Ectodermal cell (in vitro differentiated cells): Measurements from ENCODE around the gene TRAF4.
A peak's percentile ranks its signal among the peaks of the same experiment; 100 is the strongest.
"Not testable (repeated sequence)": the region's sequence is repeated elsewhere in the genome, so short reads cannot be mapped to it uniquely, and the experiment has no call there.

ENCODE experiments used
- H3K27ac ChIP-seq: 2 replicates; pipeline ENCODE4 v1.7.0; 2013; ENCODE audit warnings: mild to moderate bottlenecking, low read depth, low read length; ENCODE audit not compliant: insufficient read depth, poor library complexity, severe bottlenecking
- H3K27me3 ChIP-seq: 2 replicates; pipeline ENCODE4 v1.7.0; 2013; ENCODE audit warnings: mild to moderate bottlenecking, low read length; ENCODE audit not compliant: insufficient read depth, control insufficient read depth, poor library complexity, severe bottlenecking
- H3K36me3 ChIP-seq: one replicate; pipeline ENCODE4 v1.7.0; 2013; ENCODE audit warnings: low read length; ENCODE audit not compliant: control insufficient read depth, insufficient read depth
- H3K4me1 ChIP-seq: one replicate; pipeline ENCODE4 v1.7.0; 2013; ENCODE audit warnings: low read length; ENCODE audit not compliant: control insufficient read depth, insufficient read depth
- H3K4me3 ChIP-seq: 2 replicates; pipeline ENCODE4 v1.7.0; 2013; ENCODE audit warnings: low read depth, low read length, control low read depth; ENCODE audit not compliant: insufficient read depth
- H3K9me3 ChIP-seq: 2 replicates; pipeline ENCODE4 v1.7.0; 2013; ENCODE audit warnings: mild to moderate bottlenecking, low read length, moderate library complexity; ENCODE audit not compliant: control insufficient read depth
- WGBS, 2 experiments: methylation state at CpG; one replicate each; pipeline ENCODE4 v1.1.7; 2013; ENCODE audit warnings: missing lambda C conversion rate in 2 of 2; 5-methylcytosine and 5-hydroxymethylcytosine counted together

TRAF4 gene

DNA sequence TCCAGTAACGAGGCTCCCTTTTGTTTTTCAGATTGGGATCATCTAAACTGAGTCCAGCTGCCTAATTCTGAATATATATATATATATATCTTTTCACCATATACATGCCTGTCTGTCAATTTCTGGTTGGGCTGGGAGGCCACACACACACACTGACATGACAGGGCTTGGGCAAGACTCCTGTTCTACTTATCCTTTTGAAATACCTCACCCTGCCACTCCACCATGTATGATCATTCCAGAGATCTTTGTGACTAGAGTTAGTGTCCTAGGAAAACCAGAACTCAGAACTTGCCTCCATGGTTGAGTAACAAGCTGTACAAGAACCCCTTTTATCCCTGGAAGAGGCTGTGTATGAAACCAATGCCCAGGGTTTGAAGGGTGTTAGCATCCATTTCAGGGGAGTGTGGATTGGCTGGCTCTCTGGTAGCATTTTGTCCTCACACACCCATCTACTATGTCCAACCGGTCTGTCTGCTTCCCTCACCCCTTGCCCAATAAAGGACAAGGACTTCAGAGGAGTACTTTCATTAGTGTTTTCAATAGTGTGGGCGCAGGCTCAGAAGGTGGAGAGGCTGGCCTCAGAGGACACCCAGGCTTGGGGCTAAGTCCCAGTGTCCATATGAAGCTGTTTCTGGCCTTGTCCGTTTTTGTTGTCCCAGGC lies 19.8 kb upstream of the TRAF4 start:
- Histone ChIP-seq H3K36me3 (peaks cover 26% of the 10 kb centered on the region), H3K4me1 (peaks cover 38% of the 10 kb centered on the region)
- not testable (repeated sequence) for H3K4me3 ChIP-seq, H3K9me3 ChIP-seq, H3K27ac ChIP-seq, H3K27me3 ChIP-seq
- 88 to 92% methylated on average over 4 of the region's 4 CpGs for WGBS, 2 experiments

DNA sequence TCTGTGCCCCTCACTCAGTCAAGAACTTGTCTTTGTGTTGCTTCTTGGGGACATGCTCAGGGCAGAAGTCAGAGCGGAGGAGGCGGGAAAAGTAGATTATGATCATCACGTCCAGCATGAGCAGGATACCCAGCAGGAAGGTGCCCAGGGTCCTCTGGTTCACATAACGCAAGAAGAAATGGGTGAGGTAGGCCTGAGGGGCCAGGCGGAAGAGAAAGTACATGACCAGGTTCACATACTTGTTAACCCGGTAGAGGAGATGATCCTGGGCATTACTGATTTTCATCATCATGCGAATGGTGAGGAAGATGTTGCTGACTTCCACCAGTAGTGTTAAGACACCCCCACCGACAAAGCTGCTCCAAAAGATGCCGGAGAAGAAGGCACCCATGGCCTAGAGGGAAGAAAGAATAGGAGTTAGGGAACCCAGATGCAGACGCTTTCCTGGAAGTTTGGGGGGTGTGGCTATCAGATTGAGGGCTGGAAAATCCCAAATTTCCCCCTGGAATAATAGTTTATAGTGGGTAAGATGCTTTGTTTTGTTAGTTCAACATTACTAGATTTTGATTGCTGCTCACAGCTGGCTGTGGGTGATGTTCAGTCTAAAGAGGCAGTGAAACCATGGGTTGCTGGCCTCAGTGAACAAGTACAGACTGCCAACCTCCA lies 19.2 kb upstream of the TRAF4 start:
- H3K27me3 ChIP-seq = no peaks in the 10 kb centered on the region
- WGBS, 2 experiments = 85 to 88% methylated on average over 10 of the region's 10 CpGs
- no peaks in the 10 kb centered on the region for H3K9me3 ChIP-seq
- peak overlapping the region; percentile 83 for H3K4me3 ChIP-seq
- no peak overlapping the region for H3K27ac ChIP-seq
- peaks cover 26% of the 10 kb centered on the region for H3K36me3 ChIP-seq
- peaks cover 35% of the 10 kb centered on the region for H3K4me1 ChIP-seq

DNA sequence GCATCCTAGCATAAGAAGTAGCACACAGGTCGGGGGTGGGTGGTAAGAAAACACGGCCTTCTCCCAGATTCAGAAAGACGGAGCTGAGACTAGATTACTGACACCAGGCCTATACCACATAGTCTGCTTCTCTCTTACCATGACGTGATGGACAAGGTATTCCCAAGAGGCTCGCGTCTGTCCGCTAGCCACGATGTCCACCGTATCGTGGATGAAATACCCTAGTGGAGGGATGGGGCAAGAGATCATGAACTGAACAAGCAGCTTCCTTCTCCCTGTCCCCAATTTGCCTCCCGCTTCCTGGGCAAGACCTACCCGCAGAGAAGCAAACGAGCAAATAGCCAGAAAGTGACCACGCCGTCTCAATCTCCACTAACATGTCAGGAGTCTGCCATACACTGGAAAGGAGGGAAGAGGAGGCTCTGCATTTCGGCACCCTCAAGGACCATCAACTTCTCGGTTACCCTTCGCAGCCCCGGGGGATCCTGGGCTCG lies 18.6 kb upstream of the TRAF4 start:
- Histone ChIP-seq H3K27ac (peak overlapping the region; percentile 79), H3K27me3 (no peaks in the 10 kb centered on the region), H3K4me1 (peaks cover 35% of the 10 kb centered on the region), H3K4me3 (peak overlapping the region; percentile 83), H3K9me3 (no peaks in the 10 kb centered on the region), H3K36me3 (peaks cover 26% of the 10 kb centered on the region)
- WGBS, 2 experiments = 11 to 12% methylated on average over 20 of the region's 20 CpGs

GRCh38 chr17:28725660-28726225 lies 18.1 kb upstream of the TRAF4 start:
- Histone ChIP-seq H3K9me3 (no peaks in the 10 kb centered on the region), H3K27me3 (no peaks in the 10 kb centered on the region), H3K4me1 (peaks cover 35% of the 10 kb centered on the region), H3K4me3 (peak overlapping the region; percentile 83), H3K36me3 (peaks cover 26% of the 10 kb centered on the region), H3K27ac (peak overlapping the region; percentile 79)
- WGBS, 2 experiments = 0% methylated on average over 45 of the region's 45 CpGs

DNA sequence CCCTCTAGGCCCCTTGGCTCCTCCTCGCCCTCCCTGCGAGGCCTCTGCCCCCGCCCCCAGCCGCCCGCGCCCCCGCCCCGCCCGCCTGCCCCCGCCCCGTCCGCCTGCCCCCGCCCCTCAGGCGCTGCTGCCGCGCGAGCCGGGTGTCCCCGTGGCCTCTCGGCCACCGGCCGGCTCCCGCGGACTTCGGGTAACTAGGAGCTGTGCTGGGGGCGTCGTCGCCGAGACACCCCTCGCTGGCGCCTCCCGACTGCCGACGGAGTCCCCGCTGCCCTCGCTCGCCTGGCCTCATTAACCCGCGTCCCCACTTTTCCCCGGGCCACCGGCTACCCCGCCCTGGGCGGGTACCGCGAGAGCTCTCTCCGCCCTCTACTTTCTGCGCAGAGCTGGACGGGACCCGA lies 17.6 kb upstream of the TRAF4 start, which contains the start of gene TLCD1:
TLCD1 (minus strand) TSS at position 8 of the 401 bp plus-strand sequence. CDS start 136 bp downstream, outside the sequence.
- Histone ChIP-seq H3K4me3 (peak within 1 kb of the TSS; percentile 83), H3K4me1 (peaks cover 33% of the 10 kb centered on the region), H3K27ac (peak within 1 kb of the TSS; percentile 93), H3K36me3 (peaks cover 22% of the 10 kb centered on the region), H3K9me3 (no peaks in the 10 kb centered on the region), H3K27me3 (no peaks in the 10 kb centered on the region)
- 0% methylated on average over 49 of the region's 49 CpGs for WGBS, 2 experiments

DNA sequence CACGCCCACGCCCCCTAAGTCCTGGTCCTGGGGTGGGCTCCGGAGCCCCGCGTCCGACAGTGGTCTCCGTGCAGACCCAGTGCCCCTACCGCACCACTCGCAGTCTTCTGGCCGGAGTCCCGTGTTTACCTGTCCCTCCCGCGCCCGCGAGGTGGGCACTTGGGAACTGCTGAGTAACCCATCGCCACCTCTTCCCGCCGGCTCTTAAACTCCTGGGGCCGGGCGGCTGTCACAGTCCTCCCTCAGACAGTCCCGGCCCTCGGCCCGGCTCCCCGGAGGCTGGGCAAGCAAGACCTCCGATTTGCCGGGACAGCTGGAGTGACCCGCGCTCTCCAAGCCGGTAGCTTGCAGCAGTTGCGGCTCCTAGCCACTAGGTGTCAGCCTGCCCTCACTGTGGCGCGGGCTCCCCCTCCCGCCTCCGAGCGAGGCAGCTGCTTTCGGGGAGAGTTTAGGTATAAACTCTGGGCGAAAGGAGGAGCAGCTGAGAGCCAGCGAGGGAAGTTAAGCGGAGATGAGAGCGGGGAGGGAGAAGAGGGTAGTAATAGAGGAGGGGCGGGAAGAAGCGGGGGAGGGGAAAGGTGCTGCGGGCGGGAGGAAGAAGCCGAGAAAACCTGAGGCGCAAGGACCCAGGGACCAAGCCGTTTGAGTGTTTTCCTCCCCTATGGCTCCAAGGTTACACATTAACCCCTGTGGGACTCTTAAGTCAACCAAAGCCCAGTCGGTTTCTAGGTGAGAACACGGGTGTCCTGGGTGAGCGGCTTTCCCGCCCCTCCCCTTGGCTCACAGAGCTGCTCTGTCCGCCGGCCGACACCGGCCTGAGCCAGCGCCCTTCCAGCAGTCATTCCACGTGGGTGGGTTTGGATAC lies 17.0 kb upstream of the TRAF4 start:
- Histone ChIP-seq H3K27ac (peak overlapping the region; percentile 93), H3K36me3 (peaks cover 20% of the 10 kb centered on the region), H3K4me1 (peaks cover 27% of the 10 kb centered on the region), H3K27me3 (no peaks in the 10 kb centered on the region), H3K4me3 (peak overlapping the region; percentile 83), H3K9me3 (no peaks in the 10 kb centered on the region)
- WGBS, 2 experiments = 0% methylated on average over 57 of the region's 57 CpGs

DNA sequence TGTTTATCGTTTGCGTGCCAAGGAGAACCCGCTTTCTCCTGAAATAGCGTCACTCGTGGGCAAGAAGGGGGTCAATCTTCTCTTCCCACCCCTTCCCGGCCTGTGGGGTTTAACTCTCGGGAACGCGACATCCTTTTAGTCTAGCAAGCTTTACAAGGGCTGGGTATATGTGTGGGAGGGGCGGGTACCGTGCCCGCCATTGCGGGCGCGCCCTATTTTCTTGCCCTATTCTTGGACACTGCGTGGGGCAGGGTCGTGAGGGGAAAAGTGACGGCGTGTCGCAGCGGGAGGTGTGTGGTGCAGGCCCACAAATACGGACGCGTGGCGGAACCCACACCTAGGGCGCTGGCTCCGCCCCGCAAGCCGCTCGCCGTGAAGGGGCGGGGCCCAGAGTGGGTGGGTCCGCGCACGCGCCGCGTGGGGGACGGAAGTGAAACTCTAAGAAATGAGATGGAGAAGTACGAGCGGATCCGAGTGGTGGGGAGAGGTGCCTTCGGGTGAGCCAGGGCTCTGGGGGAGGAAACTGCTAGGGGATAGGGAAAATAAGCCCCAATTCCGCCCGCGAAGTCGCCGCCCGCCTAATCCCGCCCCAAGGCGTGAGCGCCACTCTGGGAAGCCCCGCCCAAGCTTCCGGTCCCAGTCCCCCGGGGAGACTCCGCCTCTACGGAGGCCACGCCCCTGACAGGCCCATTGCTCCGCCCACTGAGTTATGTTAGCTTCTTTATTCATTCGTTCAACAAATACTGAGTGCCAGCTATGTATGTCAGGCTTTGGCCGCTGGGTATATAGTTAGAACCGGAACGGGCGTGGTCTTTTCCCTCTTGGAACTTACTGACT lies 15.2 kb upstream of the TRAF4 start, which contains the start of gene NEK8:
NEK8 (plus strand) TSS at position 425 of the 837 bp plus-strand sequence; CDS start at position 451, 26 bp downstream.
- H3K36me3 ChIP-seq = peaks cover 3% of the 10 kb centered on the region
- H3K4me3 ChIP-seq = peak within 1 kb of the TSS; percentile 83
- H3K27ac ChIP-seq = peak within 1 kb of the TSS; percentile 93
- H3K9me3 ChIP-seq = no peaks in the 10 kb centered on the region
- WGBS, 2 experiments = 1% methylated on average over 64 of the region's 64 CpGs
- peaks cover 14% of the 10 kb centered on the region for H3K4me1 ChIP-seq
- H3K27me3 ChIP-seq = no peaks in the 10 kb centered on the region

DNA sequence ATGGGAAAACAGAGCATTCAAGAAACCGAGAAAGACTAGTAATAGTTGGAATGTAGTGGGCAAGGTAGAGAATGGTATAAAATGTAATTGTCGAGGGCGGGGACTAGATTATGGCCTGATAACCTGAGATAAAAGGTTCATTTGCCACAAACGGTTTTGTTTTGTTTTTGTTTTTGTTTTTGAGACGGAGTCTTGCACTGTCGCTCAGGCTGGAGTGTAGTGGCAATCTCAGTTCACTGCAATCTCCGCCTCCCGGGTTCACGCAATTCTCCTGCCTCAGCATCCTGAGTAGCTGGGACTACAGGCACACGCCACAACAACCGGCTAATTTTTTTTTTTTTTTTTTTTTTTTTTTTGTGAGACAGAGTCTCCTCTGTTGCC lies 13.9 kb upstream of the TRAF4 start:
- Histone ChIP-seq H3K27me3 (no peaks in the 10 kb centered on the region), H3K9me3 (no peaks in the 10 kb centered on the region), H3K4me1 (peaks cover 9% of the 10 kb centered on the region), H3K27ac (no peak overlapping the region), H3K36me3 (no peaks in the 10 kb centered on the region), H3K4me3 (no peak overlapping the region)
- 93% methylated on average over 11 of the region's 11 CpGs for WGBS, 2 experiments

- H3K4me3 ChIP-seq = no peak overlapping the region
- no peaks in the 10 kb centered on the region for H3K36me3 ChIP-seq
- H3K27ac ChIP-seq = no peak overlapping the region
- H3K9me3 ChIP-seq = no peaks in the 10 kb centered on the region
- 57 to 100% methylated on average over 1 of the region's 1 CpG for WGBS, 2 experiments
- H3K27me3 ChIP-seq = no peaks in the 10 kb centered on the region
- no peaks in the 10 kb centered on the region for H3K4me1 ChIP-seq
Measured at GRCh38 chr17:28733346-28733745, 10.5 kb upstream of the TRAF4 start.
